Measurements from ENCODE around the gene EXOC3L1. TPM values are rescaled to one million over a fixed set of nuclear protein-coding genes. Genes with fewer than 3 reads are reported as not detected.

The EXOC3L1 gene, protein sequence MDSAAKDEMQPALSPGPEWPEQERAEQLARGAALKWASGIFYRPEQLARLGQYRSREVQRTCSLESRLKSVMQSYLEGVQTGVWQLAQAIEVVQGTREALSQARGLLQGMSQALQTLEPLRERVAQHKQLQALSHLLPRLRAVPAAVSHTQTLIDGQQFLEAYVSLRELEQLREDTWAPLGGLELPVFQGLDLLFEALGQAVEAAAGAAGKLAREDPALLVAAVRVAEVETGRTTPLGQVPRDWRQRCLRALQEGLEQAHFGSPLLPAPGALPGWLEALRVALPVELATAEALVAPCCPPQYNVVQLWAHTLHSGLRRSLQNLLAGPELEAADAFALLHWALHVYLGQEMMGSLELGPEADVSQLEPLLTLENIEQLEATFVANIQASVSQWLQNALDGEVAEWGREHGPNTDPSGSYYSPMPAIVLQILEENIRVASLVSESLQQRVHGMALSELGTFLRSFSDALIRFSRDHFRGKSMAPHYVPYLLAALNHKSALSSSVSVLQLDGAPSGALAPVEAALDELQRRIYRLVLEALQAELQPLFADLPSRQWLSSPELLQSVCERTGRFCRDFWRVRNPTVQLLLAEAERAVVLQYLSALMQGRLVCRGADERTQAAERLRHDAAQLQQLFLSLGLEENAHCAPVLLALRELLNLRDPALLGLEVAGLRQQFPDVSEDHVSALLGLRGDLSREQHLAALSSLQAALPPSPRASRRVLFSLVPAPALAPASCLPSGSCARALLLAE
- 3.9 TPM for total RNA-seq

DNA sequence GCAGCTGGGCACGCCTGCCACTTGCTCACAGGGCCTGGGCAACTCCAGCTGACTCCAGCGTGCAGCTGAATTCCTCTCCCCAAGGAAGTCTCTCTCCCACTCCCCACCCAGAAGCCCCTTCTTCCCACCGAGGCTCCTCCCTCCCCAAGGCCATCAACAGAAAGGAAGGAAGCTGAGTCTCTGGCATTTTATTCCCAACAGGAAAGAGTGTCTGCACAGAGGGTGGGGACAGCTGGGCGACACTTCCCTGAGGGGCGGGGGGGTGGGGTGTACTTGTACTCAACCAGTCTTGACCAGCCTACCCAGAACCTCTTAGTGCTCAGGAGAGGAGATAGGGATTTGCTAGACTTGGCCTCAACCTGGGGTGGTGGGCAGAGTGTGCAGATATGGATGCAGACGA, at the start of gene EXOC3L1:
Gene EXOC3L1 (minus strand): TSS at position 96 of the 400 bp plus-strand sequence. CDS start 460 bp downstream, outside the sequence.

DNA sequence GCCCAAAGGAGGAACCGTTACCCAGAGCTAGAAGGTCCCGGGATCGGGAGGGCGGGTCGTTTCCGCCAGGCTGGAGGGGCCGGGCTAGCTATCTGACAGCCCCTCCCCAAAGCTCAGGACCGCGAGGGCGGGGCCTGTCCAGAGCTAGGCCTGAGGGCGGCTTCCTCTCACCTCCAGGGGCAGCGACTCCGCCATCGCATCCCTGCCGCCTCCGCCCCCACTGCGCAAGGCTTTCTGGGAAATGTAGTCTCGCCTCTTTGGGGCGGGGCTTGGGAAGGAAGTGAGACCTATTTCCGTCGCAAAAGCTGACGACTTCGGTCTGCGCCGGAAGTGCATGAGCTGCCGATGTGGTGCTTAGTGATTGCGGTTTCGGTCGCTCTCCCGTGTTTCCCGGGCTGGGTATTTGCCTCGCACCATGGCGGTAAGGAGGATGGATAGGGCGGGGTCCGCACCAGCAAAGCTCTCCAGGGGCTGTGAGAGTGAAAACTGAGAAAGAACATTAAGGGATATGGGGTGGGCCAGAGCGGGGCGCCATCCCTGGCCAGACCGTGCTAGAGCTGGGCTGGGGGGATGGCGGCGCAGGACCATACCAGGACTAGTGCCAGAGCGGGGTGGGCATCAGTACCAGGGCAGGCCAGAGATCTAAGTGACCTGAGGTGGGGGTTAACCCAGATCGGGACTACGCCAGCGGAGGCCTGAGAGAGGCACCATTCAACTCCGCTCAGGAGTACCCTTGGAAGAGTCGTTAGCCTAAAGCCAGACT, 37.0 kb upstream of the EXOC3L1 start, which contains the start of gene TMEM208:
Gene TMEM208 (plus strand): TSS at position 327 of the 763 bp plus-strand sequence. CDS start 89 bp downstream, at position 416.

DNA sequence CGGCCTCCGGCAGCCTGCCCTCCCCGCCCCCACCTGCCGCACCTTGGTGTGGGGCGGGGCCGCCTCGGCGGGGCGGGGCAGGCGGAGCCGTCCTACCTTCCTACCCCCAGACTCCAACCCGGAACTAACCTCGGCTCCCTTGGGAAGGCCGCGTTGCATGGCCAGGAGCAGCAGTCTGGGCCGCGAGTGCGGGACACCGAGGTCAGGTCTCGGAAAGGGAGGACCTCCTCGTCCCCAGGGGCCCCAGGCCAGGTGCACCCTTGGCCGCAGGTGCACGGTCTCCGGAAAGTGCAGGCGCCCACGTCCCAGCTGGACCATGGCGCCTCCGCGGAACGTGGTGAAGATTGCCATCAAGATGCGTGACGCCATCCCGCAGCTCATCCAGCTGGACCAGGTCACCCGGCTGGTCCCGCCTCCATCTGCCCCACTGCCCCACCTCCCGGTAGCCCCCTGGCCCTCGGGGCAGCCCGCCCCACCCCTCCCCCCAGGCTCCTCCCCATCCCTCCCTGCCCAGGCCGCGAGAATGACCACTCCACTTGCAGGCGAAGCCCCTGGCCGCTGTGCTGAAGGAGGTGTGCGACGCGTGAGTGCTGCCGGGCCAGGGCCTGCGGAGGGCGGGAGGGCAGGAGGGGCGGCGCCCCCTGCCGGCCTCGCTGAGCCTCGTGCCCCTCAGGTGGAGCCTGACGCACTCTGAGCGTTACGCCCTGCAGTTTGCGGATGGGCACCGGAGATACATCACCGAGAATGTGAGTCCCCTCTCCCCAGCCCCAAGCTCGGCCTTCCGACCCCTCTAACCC, 9.3 kb upstream of the EXOC3L1 start, which contains the start of gene ELMO3:
Gene ELMO3 (plus strand): TSS at position 121 of the 797 bp plus-strand sequence. CDS start 196 bp downstream, at position 317.

DNA sequence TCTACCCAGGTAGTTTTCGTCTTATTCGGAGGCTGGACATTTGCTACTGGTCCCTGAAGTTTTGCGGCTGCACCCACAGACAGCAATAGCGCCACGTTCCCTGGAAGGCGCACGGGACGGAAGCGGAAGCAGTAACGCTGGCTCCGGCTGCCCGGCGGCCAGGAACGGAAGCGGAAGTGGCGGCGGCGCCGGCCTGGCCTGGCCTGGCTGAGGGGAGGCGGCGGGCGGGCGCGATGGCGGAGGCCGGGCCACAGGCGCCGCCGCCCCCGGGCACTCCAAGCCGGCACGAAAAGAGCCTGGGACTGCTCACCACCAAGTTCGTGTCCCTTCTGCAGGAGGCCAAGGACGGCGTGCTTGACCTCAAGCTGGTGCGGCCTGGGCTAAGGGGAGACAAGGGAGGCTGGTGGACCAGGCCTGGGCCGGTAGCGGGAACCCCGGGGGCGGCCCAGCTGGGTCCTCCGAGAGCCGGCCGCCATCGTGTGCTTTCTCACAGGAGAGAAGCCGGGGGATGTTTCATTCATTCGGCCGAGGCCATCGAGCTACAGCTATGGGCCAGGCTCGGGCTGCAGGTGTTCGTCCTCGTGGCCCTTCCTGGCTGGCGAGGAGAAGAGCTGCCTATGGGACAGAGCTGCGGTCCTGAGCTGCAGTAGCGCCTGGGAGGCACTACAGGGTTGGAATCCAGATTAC, 2.2 kb upstream of the EXOC3L1 start, which contains the start of gene E2F4:
Gene E2F4 (plus strand): TSS at position 161 of the 687 bp plus-strand sequence. CDS start 73 bp downstream, at position 234.

DNA sequence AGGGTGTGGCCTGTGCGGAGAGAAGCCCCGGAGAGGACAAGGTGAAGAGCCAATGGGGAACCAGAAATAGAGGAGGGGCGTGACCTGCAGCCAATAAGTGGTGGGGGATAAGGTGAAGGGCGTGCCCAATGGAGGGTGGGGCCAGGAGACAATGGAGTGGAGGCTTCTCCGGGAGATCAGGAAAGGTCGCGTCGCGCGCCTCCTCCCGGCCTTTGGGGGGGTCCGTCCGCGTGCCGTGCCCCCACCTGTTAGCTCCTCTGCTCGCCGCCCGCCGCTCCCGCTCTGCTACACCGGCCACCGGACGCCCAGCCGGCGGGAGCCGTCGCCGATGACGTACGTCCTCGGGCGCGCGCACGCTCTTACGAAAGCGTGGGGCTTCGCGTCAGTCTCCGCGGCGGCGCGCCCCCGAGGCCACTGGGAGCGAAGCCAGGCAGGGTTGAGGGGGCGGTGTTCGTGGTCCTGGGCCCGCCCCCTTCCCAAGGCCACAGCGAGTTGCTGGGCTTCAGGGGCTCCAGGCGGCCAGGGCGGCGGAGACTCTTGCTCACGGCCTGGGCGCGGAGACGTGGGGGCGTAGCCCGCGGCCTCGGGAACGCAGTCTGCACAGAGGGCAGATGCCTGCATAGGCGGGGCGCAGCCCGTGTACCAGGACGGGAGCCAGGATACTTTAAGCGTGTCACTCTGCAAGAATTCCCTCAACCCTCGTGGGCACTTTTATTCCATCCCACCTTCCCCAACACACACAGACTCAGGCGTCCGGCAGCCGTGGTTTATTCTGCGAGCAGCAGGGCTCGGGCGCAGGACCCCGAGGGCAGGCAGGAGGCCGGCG, 6.1 kb downstream of the EXOC3L1 start, which contains the start of gene MATCAP1:
Gene MATCAP1 (minus strand): TSS at position 337 of the 826 bp plus-strand sequence. CDS start 3,353 bp downstream, outside the sequence.

DNA sequence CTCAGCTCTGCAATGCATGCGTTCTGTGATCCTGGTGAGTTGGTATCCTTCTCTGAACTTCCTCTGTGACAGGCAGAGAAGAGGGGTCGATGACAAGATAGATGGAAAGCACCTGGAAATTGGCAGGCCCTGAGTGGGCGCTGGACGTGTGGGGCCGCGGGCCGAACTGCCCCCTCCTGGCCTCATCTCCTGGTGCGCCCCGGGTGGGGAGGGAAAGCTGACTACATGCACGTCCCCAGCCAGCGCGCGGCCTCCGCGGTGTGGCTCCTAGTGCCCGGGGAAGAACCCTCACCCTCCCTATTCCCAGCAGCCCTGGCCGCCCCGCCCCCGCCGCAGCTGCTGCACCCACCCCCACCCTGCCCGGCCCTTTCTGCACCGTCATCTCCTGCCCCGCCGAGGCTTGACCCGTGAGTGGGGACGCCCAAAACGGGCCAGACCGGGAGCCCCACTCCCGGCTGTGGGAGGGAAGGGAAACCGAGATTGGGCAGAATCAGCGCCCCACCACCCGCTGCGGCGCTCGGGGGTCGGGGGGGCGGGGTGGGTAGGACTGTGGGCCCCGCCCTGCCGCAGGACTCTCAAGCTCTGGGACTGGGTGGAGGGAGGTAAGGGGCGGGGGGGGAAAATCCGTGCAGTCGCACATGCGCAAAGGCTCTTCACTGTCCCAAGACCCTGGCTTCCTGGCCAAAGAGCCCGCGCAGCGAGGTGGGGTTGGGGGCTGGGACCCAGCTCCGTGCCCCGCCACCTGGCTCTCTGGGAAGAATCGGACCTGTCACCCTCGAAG, 19.6 kb downstream of the EXOC3L1 start, which contains the start of gene NOL3:
Gene NOL3 (plus strand): TSS at position 371 of the 781 bp plus-strand sequence.

DNA sequence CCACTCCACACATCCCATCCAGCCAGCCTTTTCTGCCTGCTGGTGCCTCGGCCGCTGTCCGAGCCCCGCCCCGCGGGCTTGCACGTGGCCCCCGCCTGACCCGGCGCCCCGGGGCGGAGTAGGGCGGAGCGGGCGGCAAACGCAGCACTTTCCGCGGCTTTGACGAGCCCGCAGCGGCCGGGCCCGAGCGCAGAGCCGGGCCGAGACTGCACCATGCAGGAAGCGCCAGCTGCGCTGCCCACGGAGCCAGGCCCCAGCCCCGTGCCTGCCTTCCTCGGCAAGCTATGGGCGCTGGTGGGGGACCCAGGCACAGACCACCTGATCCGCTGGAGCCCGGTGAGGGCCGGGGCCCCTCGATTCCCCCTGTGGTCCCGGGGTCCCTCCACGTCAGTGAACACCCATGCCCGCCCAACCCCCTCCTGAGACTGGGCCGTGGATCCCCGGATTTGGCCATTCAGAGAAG, 25.3 kb downstream of the EXOC3L1 start, which contains the start of gene HSF4:
Gene HSF4 (plus strand): TSS at position 147 of the 463 bp plus-strand sequence. CDS start 67 bp downstream, at position 214.

DNA sequence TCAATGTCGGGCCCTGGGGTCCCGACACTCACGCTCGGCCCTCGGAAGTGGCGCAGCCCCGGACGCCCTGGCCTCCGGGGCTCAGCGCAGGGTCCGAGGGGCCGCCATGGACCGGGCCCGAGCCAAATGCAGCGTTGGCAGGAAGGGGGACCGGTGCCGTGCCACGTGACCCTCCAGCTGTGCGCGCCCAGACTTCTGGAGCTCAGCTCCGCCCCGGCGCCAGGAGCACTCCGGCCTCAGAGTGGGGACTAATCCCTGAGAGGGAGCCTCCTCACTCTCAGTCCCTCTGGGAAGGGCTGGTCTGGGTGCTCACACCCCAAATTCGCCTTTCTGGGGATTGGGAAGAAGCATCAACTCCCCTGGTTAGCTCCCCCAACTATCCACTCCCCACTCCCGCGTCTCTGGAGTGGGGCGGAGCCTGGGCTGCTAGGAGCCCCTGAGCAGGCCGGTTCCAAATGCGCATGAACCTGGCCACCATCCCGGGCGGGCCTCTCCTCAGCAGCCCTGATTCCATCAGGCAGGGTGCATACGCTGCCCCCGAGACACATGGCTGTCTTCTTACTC, 39.0 kb downstream of the EXOC3L1 start, which contains the start of gene B3GNT9:
Gene B3GNT9 (minus strand): TSS at position 166 of the 564 bp plus-strand sequence. CDS start 513 bp downstream, outside the sequence.

Other genes starting within 250 kb of the EXOC3L1 start
- 0.77 TPM for gene CES3, start 228.9 kb downstream of the EXOC3L1 start, total RNA-seq
- 8.9 TPM for gene CES4A, start 201.5 kb downstream of the EXOC3L1 start, total RNA-seq
- 47.7 TPM for gene CBFB, start 161.0 kb downstream of the EXOC3L1 start, total RNA-seq
- 28.2 TPM for gene PHAF1, start 80.2 kb downstream of the EXOC3L1 start, total RNA-seq
- gene B3GNT9, start 39.1 kb downstream of the EXOC3L1 start, total RNA-seq = 26.2 TPM
- gene TRADD, start 30.2 kb downstream of the EXOC3L1 start, total RNA-seq = 6.3 TPM
- gene FBXL8, start 30.2 kb downstream of the EXOC3L1 start, total RNA-seq = 7.9 TPM
- 33.2 TPM for gene HSF4, start 25.4 kb downstream of the EXOC3L1 start, total RNA-seq
- gene NOL3, start 19.6 kb downstream of the EXOC3L1 start, total RNA-seq = 12.4 TPM
- gene MATCAP1, start 6.2 kb downstream of the EXOC3L1 start, total RNA-seq = 44.2 TPM
- gene E2F4, start 2.0 kb upstream of the EXOC3L1 start, total RNA-seq = 39.0 TPM
- 1.4 TPM for gene ELMO3, start 9.0 kb upstream of the EXOC3L1 start, total RNA-seq
- gene TMEM208, start 37.0 kb upstream of the EXOC3L1 start, total RNA-seq = 26.4 TPM
- 13.1 TPM for gene FHOD1, start 57.3 kb upstream of the EXOC3L1 start, total RNA-seq
- 1.0 TPM for gene SLC9A5, start 58.8 kb upstream of the EXOC3L1 start, total RNA-seq
- 23.3 TPM for gene PLEKHG4, start 89.4 kb upstream of the EXOC3L1 start, total RNA-seq
- gene KCTD19, start 136.6 kb upstream of the EXOC3L1 start, total RNA-seq = 0.44 TPM
- 1.5 TPM for gene LRRC36, start 136.7 kb upstream of the EXOC3L1 start, total RNA-seq
- 52.7 TPM for gene TPPP3, start 203.4 kb upstream of the EXOC3L1 start, total RNA-seq
- gene ZDHHC1, start 226.3 kb upstream of the EXOC3L1 start, total RNA-seq = 11.1 TPM
- gene HSD11B2, start 241.0 kb upstream of the EXOC3L1 start, total RNA-seq = 4.3 TPM

Measured in camera-type eye (tissue), 1 donor.